Upper lobe of left lung (tissue), 6 donors: ENCODE measurements around the gene GALNT13. TPM values are rescaled to one million over a fixed set of nuclear protein-coding genes. Genes with fewer than 3 reads are reported as not detected.

ENCODE experiments used
- ATAC-seq, 2 donors: fragments of 200-7000 bp; cut with Tn5 transposase; one replicate each; pipeline ENCODE4 v1.9.1; 2022; ENCODE audit warnings: mild to moderate bottlenecking in 2 of 2, moderate library complexity in 2 of 2; ENCODE audit not compliant: low FRiP score in 2 of 2
- DNase-seq, 2 donors: peaks; one replicate each; pipeline ENCODE4 v3.0.0-alpha.2; 2019 to 2020
- H3K27ac ChIP-seq, 4 donors: fragments of 200-600 bp; sonication (generic); one replicate each; pipeline ENCODE4 v1.5.1; 2016 to 2019
- H3K27me3 ChIP-seq, 4 donors: fragments of 200-600 bp; sonication (generic); one replicate each; pipeline ENCODE4 v1.5.1; 2017 to 2019
- H3K36me3 ChIP-seq, 4 donors: fragments of 200-600 bp; sonication (generic); one replicate each; pipeline ENCODE4 v1.5.1; 2016 to 2019
- H3K4me1 ChIP-seq, 4 donors: fragments of 200-600 bp; sonication (generic); one replicate each; pipeline ENCODE4 v1.5.1; 2018 to 2019
- H3K4me3 ChIP-seq, 4 donors: fragments of 200-600 bp; sonication (generic); one replicate each; pipeline ENCODE4 v1.5.1; 2017 to 2019; ENCODE audit warnings: mild to moderate bottlenecking in 2 of 4, moderate library complexity in 1 of 4
- H3K9me3 ChIP-seq, 4 donors: fragments of 200-600 bp; sonication (generic); one replicate each; pipeline ENCODE4 v1.5.1; 2018 to 2019
- EP300 ChIP-seq, 4 donors: sonication (generic); formaldehyde crosslinking; IDR thresholded peaks; one replicate each; pipeline ENCODE4 v1.5.1; 2017; ENCODE audit warnings: antibody characterized with exemption in 4 of 4, control low read depth in 2 of 4
- POLR2A ChIP-seq, 4 donors: fragments of 450-650 bp; IDR thresholded peaks; one replicate each; pipeline ENCODE4 v1.5.1; 2016 to 2017; ENCODE audit warnings: antibody characterized with exemption in 4 of 4, mild to moderate bottlenecking in 2 of 4
- POLR2AphosphoS5 ChIP-seq, 2 donors: sonication (generic); formaldehyde crosslinking; IDR thresholded peaks; one replicate each; pipeline ENCODE4 v1.5.1; 2017; ENCODE audit warnings: antibody characterized with exemption in 2 of 2
- WGBS, 2 donors: methylation state at CpG; one replicate each; pipeline ENCODE4 v1.1.5; 2017 to 2018; 5-methylcytosine and 5-hydroxymethylcytosine counted together
- total RNA-seq, 6 donors: library from RNA; depleted of rRNA in 4 of 6; stranded (reverse); fragments of >200 nt in 4 of 6; gene quantifications; one replicate each; pipeline versions ENCODE4 v1.1.0 to v1.2.1, GENCODE V29; 2016 to 2021
- TF ChIP-seq, protein P1 (sequence below), 6 experiments: fragments of 450-650 bp in 4 of 6; fragments of 200-600 bp in 2 of 6; sonication (generic) in 2 of 6; IDR thresholded peaks; one replicate each; pipeline ENCODE4 v1.5.1; 2016 to 2019; ENCODE audit warnings: antibody characterized with exemption in 6 of 6
- donor health status: DM: no; HTN: no; CAD: no; lungs with moderate emphysema.
- donor health status: DM: no; HTN: yes; CAD: no; lungs with severe emphysema.

Gene GALNT13
- total RNA-seq, 6 donors from 2014 or later: 1.6 to 4.1 (median 2.8) TPM

DNA sequence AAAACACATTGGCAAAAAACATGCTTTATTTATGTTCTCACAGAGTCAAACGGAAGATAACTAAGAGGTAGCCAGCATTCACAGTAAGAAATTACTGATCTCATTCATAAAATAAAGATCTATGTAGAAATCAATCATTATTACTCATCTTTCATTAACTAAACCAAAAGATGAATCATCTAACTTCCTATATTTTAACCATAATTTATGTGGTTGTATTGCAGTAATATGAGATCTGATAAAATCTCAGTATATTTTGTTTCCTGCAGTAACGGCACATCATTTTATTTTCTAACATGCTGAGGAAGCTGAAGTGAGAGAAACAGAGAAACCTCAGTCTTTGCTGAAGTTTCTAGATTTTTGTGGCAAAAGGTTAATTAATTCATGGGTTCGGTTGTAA lies 375.8 kb downstream of the GALNT13 start:
- Histone ChIP-seq H3K9me3 (no peaks in the 10 kb centered on the region), H3K4me1 (no peaks in the 10 kb centered on the region), H3K27ac (no peak overlapping the region), H3K36me3 (no peaks in the 10 kb centered on the region), H3K4me3 (no peak overlapping the region), H3K27me3 (no peaks in the 10 kb centered on the region)
- 47 to 60% methylated on average over 3 of the region's 3 CpGs for WGBS, 2 donors
- DNase-seq (no peak), ATAC-seq (no peak)
- TF ChIP-seq POLR2AphosphoS5 (IDR thresholded peaks at IDR 0.05) (no peak), EP300 (IDR thresholded peaks at IDR 0.05) (no peak), POLR2A (IDR thresholded peaks at IDR 0.05) (no peak)
- TF ChIP-seq, protein P1, sequence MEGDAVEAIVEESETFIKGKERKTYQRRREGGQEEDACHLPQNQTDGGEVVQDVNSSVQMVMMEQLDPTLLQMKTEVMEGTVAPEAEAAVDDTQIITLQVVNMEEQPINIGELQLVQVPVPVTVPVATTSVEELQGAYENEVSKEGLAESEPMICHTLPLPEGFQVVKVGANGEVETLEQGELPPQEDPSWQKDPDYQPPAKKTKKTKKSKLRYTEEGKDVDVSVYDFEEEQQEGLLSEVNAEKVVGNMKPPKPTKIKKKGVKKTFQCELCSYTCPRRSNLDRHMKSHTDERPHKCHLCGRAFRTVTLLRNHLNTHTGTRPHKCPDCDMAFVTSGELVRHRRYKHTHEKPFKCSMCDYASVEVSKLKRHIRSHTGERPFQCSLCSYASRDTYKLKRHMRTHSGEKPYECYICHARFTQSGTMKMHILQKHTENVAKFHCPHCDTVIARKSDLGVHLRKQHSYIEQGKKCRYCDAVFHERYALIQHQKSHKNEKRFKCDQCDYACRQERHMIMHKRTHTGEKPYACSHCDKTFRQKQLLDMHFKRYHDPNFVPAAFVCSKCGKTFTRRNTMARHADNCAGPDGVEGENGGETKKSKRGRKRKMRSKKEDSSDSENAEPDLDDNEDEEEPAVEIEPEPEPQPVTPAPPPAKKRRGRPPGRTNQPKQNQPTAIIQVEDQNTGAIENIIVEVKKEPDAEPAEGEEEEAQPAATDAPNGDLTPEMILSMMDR (IDR thresholded peaks at IDR 0.05): no peak

DNA sequence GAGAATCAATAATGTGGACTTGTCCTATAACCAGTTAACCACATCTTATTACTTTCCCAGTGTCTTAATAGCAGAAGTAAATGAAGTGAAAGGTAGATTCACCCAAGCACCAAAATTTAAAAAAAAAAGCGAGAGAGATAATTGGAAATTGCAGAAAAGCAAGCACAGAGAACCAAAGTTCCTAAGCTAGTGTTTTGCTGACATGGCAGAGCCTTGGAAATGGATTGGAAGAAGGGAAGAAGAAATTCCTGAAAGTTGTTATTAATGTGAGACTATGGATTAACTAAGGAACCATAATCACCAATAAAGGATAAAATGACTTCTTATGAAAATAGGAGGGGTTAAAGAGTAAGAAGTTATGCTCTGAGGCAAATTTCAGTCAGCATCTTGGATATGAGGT lies 384.4 kb downstream of the GALNT13 start:
- Histone ChIP-seq H3K4me1 (no peaks in the 10 kb centered on the region), H3K27me3 (no peaks in the 10 kb centered on the region), H3K9me3 (no peaks in the 10 kb centered on the region), H3K4me3 (no peak overlapping the region), H3K36me3 (no peaks in the 10 kb centered on the region), H3K27ac (no peak overlapping the region)
- DNase-seq: no peak
- ATAC-seq: no peak
- TF ChIP-seq POLR2A (IDR thresholded peaks at IDR 0.05) (no peak), EP300 (IDR thresholded peaks at IDR 0.05) (no peak), POLR2AphosphoS5 (IDR thresholded peaks at IDR 0.05) (no peak)
- TF ChIP-seq, protein P1 (IDR thresholded peaks at IDR 0.05): no peak
- WGBS, 2 donors: 87 to 100% methylated on average over 1 of the region's 1 CpG

DNA sequence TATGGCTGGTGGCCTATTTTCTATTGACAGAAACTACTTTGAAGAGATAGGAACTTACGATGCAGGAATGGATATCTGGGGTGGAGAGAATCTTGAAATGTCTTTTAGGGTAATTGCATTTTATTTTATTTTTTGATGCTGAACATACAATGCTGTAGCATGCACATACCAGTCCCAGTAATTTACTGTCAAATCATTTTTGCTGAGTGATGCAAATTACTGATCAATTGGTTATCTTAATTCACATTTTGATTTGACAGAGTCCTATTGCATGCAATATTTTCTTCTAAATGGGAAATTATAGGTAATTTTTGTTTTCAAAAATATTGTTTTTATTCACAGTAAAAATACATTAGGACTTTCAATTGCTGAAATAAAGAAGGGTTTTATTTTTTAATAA lies 387.3 kb downstream of the GALNT13 start:
- ATAC-seq (no peak), DNase-seq (no peak)
- Histone ChIP-seq H3K4me1 (no peaks in the 10 kb centered on the region), H3K9me3 (no peaks in the 10 kb centered on the region), H3K36me3 (no peaks in the 10 kb centered on the region), H3K4me3 (no peak overlapping the region), H3K27me3 (no peaks in the 10 kb centered on the region), H3K27ac (no peak overlapping the region)
- WGBS, 2 donors: 92 to 95% methylated on average over 1 of the region's 1 CpG
- TF ChIP-seq POLR2A (IDR thresholded peaks at IDR 0.05) (no peak), POLR2AphosphoS5 (IDR thresholded peaks at IDR 0.05) (no peak), EP300 (IDR thresholded peaks at IDR 0.05) (no peak)
- TF ChIP-seq, protein P1 (IDR thresholded peaks at IDR 0.05): no peak

DNA sequence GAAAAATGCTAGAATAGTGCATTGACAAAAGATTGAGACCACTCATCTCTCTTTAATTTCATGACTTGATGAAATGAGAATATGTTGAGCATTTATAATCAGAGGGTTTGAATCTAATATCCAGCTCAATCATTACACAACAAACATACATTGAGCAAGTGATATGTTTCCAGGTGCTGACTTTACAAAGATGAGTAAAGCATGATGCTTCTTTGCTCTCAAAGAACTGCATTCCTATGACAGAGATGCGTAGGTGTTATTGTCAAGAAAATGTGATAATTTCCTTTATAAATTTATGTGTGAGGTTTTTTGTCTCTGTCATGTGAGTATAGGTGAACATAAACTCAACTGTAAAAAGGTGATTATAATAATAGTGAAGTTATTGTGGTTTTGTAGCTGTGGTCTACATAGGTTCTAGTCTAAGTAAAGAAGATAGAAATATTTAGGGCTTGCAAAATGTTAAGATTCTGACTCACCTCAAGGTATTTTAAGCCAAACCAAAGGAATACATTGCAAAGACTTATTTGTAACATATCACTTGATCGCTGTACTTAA lies 389.8 kb downstream of the GALNT13 start:
- Histone ChIP-seq H3K27me3 (no peaks in the 10 kb centered on the region), H3K4me1 (no peaks in the 10 kb centered on the region), H3K36me3 (no peaks in the 10 kb centered on the region), H3K27ac (no peak overlapping the region), H3K9me3 (no peaks in the 10 kb centered on the region), H3K4me3 (no peak overlapping the region)
- DNase-seq: no peak
- ATAC-seq: no peak
- TF ChIP-seq POLR2A (IDR thresholded peaks at IDR 0.05) (no peak), EP300 (IDR thresholded peaks at IDR 0.05) (no peak), POLR2AphosphoS5 (IDR thresholded peaks at IDR 0.05) (no peak)
- TF ChIP-seq, protein P1 (IDR thresholded peaks at IDR 0.05): no peak
- WGBS, 2 donors: 89 to 90% methylated on average over 2 of the region's 2 CpGs

DNA sequence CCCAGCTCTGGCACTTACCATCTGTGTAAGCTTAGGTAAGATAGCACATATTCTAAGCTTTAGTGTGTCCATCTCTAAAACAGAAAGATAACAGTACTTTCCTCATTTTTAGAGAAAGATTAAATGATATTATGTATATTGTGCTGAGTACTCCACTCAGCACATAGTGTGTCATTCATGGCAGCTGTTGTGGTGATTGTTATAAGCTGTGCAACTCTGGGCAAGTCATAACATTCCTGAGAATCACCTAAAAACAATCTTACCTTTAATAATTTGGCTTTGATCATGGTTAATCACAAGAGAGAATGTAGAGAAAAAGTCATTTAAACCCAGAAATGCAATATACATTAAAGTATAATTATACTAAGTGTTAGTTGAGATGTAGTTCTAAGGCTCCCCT lies 391.5 kb downstream of the GALNT13 start:
- Histone ChIP-seq H3K9me3 (no peaks in the 10 kb centered on the region), H3K27me3 (no peaks in the 10 kb centered on the region), H3K4me1 (no peaks in the 10 kb centered on the region), H3K27ac (no peak overlapping the region), H3K4me3 (no peak overlapping the region), H3K36me3 (no peaks in the 10 kb centered on the region)
- TF ChIP-seq POLR2AphosphoS5 (IDR thresholded peaks at IDR 0.05): no peak
- no peak for TF ChIP-seq EP300 (IDR thresholded peaks at IDR 0.05)
- TF ChIP-seq, protein P1 (IDR thresholded peaks at IDR 0.05): no peak
- no peak for TF ChIP-seq POLR2A (IDR thresholded peaks at IDR 0.05)
- DNase-seq (no peak), ATAC-seq (no peak)
